Measurements from ENCODE around the gene STK38L.

STK38L gene

GRCh38 chr12:27243804-27244688 lies at the start of gene STK38L:
STK38L (plus strand) TSS chr12:27244286; CDS start chr12:27297721, 53,435 bp downstream.
- peak; percentile 93 to 98 for DNase-seq (ENCODE audit: low read depth in 2 of 2)

- no peak for DNase-seq (ENCODE audit: low read depth in 2 of 2)
Measured at GRCh38 chr12:27194644-27195043, 49.4 kb upstream of the STK38L start.

- no peak for DNase-seq (ENCODE audit: low read depth in 2 of 2)
Measured at GRCh38 chr12:27198036-27198435, 46.0 kb upstream of the STK38L start.

- no peak for DNase-seq (ENCODE audit: low read depth in 2 of 2)
Measured at GRCh38 chr12:27199638-27200300, 44.3 kb upstream of the STK38L start.

GRCh38 chr12:27201169-27201568 lies 42.9 kb upstream of the STK38L start:
- no peak for DNase-seq (ENCODE audit: low read depth in 2 of 2)

GRCh38 chr12:27206801-27207502 lies 37.1 kb upstream of the STK38L start:
- no peak for DNase-seq (ENCODE audit: low read depth in 2 of 2)

- peak; percentile 5 to 30 for DNase-seq (ENCODE audit: low read depth in 2 of 2)
Measured at GRCh38 chr12:27207615-27208413, 36.3 kb upstream of the STK38L start.

- DNase-seq (ENCODE audit: low read depth in 2 of 2), result no peak
Measured at GRCh38 chr12:27208414-27208750, 35.7 kb upstream of the STK38L start.

- no peak for DNase-seq (ENCODE audit: low read depth in 2 of 2)
Measured at GRCh38 chr12:27209257-27209910, 34.7 kb upstream of the STK38L start.

- no peak for DNase-seq (ENCODE audit: low read depth in 2 of 2)
Measured at GRCh38 chr12:27210187-27210586, 33.9 kb upstream of the STK38L start.

GRCh38 chr12:27212861-27213260 lies 31.2 kb upstream of the STK38L start:
- DNase-seq (ENCODE audit: low read depth in 2 of 2), result no peak

GRCh38 chr12:27213304-27213703 lies 30.8 kb upstream of the STK38L start:
- DNase-seq (ENCODE audit: low read depth in 2 of 2), result no peak

- no peak for DNase-seq (ENCODE audit: low read depth in 2 of 2)
Measured at GRCh38 chr12:27213830-27214787, 30.0 kb upstream of the STK38L start.

- DNase-seq (ENCODE audit: low read depth in 2 of 2), result no peak
Measured at GRCh38 chr12:27217590-27217989, 26.5 kb upstream of the STK38L start.

- DNase-seq (ENCODE audit: low read depth in 2 of 2), result no peak
Measured at GRCh38 chr12:27219693-27220054, 24.4 kb upstream of the STK38L start.

GRCh38 chr12:27220055-27220987 lies 23.8 kb upstream of the STK38L start:
- no peak for DNase-seq (ENCODE audit: low read depth in 2 of 2)

GRCh38 chr12:27220988-27221345 lies 23.1 kb upstream of the STK38L start:
- DNase-seq (ENCODE audit: low read depth in 2 of 2), result no peak

GRCh38 chr12:27221625-27222387 lies 22.3 kb upstream of the STK38L start:
- no peak for DNase-seq (ENCODE audit: low read depth in 2 of 2)

Measured in stimulated activated CD4-positive, alpha-beta T cell treated with anti-CD3 and anti-CD28 coated beads, Interleukin-12 subunit alpha, Interleukin-12 subunit beta, amount 100 ng/mL, for 24 hours (primary cell).